HG03520 (cell line): ENCODE measurements around the gene HMGB3.
"Not testable (repeated sequence)": the region's sequence is repeated elsewhere in the genome, so short reads cannot be mapped to it uniquely, and the experiment has no call there.

Source experiments
- ATAC-seq: cut with Tn5 transposase; IDR thresholded peaks from one replicate; pipeline ENCODE4 v1.9.1; 2021; ENCODE audit warnings: mild to moderate bottlenecking, moderate library complexity; ENCODE audit not compliant: unreplicated experiment

The HMGB3 gene

DNA sequence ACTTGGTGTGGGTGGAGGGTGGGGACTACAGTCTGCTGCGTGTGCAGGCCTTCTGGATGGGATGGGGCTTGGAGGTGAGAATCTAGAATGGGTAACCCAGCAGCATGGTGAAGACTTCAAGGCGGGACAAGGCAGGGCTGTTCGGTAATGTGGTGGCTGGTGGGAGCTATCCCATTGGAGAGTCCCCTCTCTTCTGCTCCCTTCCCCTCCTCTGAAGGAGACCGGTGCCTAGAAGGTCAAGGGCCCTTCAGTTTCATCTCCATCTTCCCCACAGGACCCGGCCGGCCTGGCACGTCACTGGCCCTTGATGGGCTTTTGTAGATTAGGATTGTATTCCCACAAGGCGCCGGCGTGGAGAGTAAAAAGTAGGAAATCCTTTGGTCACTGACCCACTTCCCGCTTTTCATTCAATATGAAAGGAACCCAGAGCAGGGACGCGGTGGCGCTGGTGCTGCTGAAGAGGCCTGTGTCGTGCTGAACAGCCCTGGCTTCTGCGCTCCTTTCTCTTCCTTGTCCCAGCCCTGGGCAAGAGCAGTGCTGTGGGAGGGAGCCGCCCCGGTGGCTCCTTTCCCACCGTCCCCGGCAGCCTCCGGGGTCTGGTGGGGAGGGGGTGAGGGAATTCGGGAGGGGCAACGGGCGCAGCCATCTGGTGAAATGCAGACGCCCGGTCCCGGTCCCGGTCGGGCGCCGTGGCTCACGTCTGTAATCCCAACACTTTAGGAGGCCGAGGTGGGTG, 7.3 kb upstream of the HMGB3 start:
- no peak for ATAC-seq

DNA sequence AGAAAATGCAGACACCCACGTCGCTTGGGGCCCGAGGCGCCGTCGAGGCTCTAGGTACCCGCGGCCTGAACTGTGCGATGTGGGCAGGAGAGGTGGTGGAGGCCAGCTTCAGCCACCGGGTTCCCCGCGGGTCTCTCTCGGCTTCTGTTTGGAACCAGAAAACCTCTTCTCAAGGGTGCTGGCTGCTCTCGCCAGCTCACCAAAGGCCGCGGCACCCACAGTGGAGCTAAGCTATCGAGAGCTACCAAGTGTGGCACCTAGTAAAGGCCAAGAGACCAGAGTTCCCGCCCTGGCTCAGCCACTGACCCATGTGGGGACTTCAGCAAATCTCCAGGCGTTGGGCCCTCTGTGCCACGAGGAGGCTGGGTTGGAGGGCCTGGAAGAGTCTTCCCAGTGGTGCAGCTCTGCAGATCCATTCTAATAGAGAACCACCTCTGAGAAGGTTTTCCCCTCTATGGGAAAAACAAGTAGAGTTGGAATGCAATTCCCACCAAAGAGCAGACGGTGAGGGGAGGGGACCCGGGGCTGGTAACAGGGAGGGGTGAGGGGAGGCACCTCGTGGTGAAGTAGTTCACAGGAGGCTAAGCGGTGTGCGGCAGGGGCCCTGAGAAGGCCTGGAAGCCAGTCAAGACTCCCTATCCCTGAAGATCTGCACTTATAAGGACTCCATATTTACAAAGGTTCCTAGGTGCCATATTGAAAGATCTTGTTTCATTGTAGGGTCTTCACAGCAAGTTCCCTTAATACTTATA, 5.5 kb upstream of the HMGB3 start:
- no peak for ATAC-seq

DNA sequence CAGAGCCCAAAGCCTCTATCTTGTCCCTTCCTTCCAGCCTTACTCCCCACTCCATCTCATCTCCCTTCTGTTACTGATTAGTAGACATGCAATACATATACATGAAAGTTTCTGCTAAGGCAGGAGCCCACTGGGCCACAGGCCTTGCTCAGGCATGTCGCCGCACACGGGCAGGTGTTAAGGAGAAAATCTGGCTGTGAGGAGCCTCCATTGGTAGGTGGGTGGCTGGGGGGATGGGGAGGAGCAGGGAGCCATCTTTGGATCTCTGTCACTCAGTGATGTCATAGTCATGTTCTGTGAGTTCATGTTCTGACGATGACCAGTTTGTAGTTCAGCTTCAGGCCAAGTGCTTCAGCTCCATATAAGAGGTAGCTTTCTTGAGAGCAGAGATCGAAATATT, 2.9 kb upstream of the HMGB3 start:
- ATAC-seq = no peak

DNA sequence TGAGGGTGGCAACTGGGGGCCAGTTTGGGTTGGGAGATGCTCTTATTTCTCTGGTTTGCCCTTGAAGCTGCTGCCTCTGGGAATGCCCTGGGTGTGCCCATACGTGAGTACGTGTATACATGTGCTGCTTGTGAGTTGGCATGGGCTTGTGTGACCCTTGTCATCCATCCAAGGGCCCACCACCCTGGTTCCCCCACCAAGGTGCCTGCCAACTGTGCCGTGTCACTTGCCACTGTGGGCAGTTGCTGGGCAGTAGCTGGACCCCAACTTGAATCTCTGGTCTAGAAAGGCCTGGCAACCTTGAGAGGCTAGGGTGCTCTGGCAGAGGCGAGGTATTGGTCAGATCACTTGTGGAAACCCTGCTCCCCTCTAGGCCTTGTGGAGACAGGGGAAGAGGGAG, 2.4 kb upstream of the HMGB3 start:
- no peak for ATAC-seq

DNA sequence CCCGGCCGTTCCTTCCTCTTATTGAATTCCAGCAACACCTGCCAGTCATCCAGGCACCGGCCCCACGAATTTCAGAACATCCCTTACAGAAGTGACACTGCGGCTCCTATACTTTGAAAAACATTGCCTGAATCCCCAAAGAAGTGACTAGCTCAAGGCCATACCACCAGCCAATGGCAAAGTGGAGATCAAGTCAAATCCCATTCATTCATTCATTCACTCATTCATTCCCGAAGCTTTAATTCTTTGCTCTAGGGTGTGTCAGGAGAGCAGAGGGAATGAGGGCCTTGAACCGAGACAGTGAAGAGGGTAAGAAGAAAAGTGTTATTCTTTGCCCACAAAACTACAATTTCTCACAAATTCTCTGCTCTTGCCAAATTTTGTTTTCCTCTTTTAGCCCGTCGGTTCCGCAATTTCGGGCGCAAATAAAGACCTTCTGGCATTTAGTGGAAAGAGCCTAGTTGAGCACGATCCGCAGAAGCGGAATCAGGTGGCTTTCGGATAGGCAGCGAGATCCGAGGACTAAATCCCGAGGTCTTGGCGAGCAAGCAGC, 824 bp upstream of the HMGB3 start:
- no peak for ATAC-seq

DNA sequence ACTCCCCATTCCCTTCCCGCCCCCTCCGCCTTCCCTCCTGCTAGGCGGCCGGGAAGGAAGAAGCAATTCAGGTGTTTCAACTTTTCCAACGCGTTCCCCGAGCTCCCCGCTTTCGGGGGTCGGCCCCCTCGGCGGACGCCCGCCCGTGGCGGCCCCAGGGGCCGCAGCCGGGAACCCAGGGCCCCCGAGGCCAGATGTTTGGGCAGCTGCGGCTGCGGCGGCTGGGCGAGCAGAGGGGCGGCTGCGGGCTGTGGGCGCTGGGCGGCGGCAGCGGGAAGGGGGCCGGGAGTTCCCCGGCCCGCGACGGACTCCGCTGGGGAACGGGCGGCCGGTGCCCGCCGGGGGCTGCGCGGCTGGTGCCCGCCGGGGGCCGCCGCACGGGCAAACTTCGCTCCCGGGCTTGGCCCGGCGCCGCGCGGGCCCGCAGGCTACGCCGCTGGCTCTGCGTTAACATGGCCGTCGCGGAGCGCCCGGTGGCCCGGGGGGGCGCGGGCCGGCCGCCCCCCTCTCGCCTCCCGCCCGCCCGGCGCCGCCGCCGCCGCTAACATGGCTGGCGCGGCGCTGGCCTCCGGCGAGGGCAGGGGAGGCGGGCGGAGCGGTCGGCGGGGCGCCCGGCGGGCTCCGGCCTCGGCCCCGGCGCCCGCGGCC, 510 bp downstream of the HMGB3 start:
- peak; percentile 12 for ATAC-seq

DNA sequence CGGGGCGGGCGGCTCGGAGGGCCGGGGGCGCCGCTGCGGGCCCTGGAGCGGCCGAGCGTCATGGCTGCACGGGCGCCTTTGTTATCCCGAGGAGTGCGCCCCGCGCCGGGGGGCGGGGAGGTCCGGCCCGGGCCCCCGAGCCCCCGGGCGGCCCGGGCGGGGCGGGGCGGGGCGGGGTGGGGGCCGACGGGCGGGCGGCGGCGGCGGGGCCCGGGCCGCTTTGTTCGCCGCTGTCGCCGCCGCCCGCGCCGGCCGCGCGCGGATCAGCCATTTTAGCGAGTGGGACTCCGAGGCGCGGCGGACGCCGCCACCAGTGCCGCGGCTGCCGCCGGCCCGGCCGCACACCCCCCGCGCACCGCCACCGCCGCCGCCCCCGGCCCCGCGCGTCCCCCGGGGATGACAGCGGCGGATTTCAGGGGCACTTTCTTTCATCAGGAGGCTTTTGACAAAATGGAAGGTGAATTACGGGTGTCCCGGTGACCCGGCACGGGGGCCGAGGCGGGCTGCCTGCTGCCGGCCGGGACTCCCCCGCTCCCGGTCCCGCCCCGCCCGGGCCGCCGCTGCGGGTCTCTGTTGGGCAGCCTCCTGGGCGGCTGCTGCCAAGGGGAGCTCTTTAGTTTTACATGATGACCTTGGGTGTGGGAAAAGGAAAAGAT, 1.2 kb downstream of the HMGB3 start:
- ATAC-seq = peak; percentile 10

DNA sequence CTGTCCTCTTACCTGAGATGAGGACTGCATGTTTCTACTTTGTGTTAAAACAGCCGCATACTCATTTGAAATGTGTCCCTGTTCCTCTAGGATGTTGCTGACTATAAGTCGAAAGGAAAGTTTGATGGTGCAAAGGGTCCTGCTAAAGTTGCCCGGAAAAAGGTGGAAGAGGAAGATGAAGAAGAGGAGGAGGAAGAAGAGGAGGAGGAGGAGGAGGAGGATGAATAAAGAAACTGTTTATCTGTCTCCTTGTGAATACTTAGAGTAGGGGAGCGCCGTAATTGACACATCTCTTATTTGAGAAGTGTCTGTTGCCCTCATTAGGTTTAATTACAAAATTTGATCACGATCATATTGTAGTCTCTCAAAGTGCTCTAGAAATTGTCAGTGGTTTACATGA, 4.6 kb downstream of the HMGB3 start:
- ATAC-seq = not testable (repeated sequence)

DNA sequence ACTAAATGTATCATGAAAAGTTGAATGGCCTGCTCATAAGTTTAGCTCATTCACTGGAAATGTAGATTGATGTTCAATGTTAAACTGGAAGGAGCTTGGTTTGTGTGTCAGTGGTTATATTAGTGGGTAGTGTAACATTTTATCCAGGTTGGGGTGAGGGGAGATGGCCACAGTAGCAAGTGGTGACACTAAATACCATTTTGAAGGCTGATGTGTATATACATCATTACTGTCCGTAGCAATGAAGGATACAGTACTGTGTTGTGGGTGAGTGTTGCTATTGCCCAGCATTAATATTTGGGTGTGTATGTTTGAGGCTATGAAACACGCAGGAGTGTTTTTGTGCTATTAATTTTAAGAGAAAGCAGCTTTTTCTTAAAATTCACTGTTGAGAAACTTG, 6.3 kb downstream of the HMGB3 start:
- ATAC-seq = no peak

DNA sequence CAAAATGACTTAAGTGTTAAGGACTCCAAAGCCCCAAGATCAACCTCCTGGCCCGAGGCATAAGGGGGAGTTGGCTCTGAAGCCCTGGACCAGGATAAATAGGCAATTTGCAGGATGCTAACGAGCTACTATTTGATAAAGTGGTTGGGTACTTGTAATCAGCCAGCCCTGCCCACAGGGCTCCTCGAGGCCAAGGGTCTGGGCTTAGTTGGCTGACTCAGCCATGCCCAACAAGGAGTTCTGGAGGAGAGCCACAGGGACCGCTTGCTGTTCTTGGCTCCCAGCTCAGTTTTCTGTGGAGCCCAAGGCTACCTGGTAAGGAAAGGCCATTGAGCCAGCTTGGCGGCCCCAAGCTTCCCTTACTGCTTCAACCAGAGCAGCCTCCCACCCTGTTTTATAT, 7.8 kb downstream of the HMGB3 start:
- no peak for ATAC-seq

DNA sequence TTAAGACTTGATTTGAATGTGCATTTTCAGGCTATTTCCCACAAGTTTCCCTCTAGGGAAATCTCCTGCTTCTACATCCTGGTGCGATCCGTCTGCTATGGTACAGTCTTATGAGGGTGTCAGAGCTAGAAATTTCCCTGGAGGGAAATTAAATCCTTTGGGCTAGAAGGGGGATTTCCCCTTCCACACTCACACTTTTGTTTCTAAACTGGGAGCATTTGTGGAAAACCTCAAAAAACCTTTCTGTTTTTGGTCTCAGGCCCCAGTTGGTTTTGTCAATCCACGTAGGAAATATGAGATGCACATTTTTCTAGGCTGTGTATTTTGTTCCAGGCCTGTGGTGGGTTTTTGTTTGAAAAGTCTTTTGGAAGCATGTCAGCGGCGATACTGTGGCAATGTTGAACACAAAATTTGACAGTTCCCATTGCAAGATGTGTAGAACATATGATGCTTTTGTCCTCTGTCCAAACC, 17.8 kb downstream of the HMGB3 start:
- ATAC-seq = no peak

DNA sequence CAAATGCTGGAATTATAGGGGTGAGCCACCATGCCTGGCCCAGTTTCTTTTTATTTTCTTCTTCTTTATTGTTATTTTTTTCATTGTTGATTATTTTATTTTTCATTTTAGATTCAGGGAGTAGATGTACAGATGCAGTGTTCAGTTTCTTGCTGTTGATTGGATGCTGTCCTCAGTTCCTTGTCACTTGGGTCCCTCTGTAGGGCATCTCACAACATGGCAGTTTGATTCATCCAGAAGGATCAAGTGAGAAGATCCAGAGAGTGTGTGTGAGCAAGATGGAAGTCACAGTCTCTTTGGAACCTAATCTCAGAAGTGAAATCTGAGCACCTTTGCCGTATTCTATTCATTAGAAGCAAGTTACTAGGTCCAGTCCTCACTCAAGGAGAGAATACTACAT, 20.9 kb downstream of the HMGB3 start:
- no peak for ATAC-seq

DNA sequence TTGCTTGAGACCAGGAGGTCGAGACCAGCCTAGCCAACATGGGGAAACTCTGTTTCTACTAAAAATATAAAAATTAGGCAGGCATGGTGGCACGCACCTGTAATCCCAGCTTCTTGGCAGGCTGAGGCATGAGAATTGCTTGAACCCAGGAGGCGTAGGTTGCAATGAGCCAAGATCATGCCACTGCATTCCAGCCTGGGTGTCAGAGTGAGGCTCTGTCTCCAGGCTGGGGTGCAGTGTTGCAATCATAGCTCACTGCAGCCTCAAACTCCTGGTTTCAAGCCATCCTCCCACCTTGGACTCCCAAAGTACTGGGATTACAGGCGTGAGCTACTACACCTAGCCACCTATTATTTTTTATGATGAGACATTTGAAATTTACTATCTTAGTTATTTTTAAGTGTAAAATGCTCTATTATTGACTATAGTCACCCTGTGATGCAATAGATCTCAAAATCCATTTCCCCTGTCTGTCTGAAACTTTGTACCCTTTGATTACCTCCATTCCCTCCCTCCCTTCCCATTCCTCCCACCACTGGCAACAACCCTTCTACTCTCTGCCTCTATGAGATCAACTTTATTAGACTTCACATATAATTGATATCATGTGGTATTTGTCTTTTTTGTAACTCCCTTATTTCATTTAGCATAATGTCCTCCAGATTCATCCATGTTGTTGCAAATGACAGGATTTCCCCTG, 23.4 kb downstream of the HMGB3 start:
- no peak for ATAC-seq

DNA sequence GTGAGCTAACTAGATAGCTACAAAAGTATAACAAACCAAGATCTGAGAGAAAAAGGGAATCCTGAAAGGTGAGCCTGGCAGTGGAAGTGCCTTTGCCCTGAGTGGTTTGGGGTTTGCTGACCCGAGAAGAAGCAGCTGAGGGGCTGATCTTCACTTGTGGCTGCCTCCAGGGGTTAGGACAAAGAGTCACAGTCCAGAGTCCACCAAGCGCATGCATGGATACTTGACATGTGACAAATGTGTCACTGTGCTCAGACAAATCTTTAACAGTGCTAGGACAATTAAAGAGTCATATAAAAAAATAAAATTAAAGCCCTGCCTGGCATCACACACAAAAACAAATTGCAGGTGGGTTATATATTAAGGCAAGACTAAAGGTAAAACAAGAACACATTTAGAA, 26.4 kb downstream of the HMGB3 start:
- ATAC-seq = no peak

DNA sequence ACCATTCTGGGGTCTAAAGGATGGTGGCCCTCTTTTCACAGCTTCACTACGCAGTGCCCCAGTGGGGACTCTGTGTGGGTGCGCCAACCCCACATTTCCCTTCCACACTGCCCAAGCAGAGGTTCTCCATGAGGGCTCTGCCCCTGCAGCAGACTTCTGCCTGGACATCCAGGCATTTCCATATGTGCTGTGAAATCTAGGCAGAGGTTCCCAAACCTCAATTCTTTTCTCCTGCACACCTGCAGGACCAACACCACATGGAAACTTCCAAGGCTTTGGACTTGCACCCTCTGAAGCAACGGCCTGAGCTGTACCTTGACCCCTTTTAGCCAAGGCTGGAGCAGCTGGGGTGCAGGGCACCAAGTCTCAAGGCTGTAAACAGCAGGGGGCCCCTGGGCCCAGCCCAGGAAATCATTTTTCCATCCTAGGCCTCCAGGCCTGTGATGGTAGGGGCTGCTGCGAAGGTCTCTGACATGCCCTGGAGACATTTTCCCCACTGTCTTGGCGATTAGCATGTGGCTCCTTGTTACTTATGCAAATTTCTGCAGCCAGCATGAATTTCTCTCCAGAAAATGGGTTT, 30.1 kb downstream of the HMGB3 start:
- no peak for ATAC-seq

DNA sequence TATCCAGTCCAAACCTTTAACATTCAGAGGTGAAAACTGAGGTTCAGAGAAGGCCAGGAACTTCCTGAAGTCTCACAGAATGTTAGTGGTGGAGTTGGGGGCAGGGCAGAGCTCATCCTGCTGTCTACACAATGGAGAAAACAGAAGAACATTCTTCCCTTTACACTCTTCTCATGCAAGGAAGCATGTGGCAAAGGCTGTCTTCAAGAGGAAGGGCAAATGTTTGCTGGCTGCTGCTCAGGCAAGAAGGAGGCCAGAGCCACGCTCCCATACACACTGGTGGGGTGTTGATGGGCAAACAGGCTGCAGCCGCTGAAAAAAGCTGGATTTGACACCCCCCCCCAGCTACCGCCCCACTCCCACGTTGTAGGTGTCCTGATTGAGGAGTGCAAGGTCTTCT, 32.5 kb downstream of the HMGB3 start:
- no peak for ATAC-seq

DNA sequence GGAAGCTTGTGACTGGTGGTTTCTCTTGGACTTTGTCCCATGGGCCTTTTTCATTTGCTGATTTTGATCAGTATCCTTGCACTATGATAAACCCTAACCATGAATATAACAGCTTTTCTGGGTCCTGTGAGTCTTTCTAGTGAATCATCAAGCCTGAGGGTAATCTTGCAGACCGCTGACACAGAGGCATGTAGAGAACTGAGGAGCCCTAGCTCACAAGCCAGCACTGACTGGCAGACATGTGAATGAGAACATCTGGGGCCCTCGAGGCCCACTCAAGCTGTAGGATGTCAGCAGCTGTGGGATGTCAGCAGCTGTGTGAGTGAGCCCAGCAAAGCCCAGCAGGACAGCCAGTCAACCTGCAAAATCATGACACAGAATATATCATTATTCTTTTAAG, 36.7 kb downstream of the HMGB3 start:
- ATAC-seq = no peak

DNA sequence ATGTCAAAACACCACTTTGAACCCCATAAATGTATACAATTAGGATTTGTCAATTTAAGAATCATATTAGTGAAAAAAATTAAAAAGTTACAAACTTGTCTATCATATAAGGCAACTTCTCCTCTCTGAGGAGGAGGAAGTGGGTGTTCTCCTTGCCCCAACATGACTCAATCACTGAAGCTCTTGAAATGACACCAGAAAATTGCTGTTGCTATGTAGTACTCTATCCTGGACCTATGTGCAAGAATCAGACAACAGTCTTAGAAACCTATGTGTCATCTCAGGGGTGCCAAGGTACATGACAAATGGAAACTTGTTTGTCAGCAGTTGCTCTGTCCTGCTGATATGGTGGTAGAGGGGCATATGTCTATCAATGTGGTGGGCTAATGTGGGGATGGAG, 47.7 kb downstream of the HMGB3 start:
- peak; percentile 60 for ATAC-seq

DNA sequence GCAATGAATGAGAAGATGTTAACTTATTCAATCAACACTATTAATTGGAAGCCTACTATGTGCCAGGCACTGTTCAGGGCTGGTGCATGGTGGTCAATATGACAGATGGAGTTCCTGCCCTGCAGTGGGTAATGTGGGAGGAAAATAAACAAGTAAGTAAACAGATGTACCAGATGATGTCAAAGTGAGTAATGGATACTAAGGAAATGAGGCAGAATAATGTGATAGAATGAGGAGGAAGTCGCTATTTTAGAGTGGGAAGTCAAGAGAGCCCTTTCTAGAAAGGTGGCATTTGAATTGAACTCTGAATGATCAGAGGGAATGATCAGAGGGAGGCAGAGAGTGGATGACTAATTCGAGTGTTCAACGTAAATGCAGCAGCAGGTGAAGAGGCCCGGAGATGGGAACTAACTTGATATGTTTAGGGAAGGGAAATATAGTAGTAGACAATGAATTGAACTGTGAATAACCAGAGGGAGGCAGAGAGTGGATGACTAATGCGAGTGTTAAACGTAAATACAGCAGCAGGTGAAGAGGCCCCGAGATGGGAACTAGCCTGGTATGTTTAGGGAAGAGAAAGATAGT, 48.3 kb downstream of the HMGB3 start:
- ATAC-seq = peak; percentile 15

DNA sequence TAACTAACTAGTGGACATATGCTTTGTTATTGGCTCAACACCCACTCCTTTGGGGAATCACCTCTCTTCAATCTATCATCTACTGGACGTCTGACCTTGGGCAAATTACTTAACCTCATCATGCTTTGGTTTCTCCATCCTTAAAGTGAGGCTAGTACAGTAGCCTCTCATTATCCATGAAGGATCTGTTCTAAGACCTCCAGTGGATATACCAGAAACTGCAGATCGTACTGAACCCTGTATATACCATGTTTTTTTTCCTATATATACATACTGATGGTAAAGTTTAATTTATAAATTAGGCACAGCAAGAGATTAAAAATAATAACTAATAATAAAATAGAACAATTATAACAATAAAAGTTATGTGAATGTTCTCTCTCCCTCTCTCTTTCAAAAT, 56.2 kb downstream of the HMGB3 start:
- no peak for ATAC-seq
